ENCODE results near the gene TCTN2.

TCTN2 gene

DNA sequence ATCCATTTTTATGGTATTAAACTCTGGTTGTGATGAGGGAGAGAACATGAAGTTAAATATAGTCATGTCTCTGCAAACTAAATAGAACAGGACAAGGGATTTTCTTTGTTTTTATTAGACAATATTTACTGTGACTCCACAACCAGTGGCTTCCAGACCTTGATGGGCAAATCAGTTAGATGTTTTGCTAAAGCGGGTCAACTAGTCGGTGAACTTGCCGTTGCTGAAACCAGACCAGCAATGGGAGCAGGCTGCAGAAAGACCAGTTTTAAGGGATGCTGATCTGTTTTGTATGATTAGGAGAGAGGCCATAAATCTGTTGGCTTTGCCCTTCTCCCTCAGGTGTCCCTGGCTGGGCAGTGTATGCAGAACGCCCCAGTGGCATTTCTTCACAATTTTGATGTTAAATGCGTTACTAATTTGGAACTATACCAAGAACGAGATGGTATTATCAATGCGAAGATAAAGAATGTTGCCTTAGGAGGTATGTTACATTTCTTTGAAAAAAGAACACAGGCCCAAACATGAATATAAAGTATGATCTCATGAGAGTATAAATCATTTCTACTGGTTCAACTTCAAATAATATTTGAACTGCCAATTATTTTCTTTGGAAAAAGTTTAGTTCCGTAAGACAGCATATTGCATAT is 19.4 kb downstream of the TCTN2 start:
- H3K36me3 ChIP-seq (ENCODE audit: control insufficient read depth, low read length): no peaks in the 10 kb centered on the region
- no peak overlapping the region for H3K4me2 ChIP-seq (ENCODE audit: low read length)
- no peaks in the 10 kb centered on the region for H4K20me1 ChIP-seq (ENCODE audit: control insufficient read depth, insufficient read depth, low read depth, low read length)
- H3F3A ChIP-seq (ENCODE audit: control insufficient read depth, insufficient read depth): no peaks in the 10 kb centered on the region
- H3K79me2 ChIP-seq (ENCODE audit: control insufficient read depth, low read length): no peaks in the 10 kb centered on the region
- no peak overlapping the region for H3K4me3 ChIP-seq (ENCODE audit: low read length)
- TF ChIP-seq EZH2phosphoT487 (IDR thresholded peaks at IDR 0.05; ENCODE audit: borderline replicate concordance, low read length): no peak
- TF ChIP-seq, protein P1, sequence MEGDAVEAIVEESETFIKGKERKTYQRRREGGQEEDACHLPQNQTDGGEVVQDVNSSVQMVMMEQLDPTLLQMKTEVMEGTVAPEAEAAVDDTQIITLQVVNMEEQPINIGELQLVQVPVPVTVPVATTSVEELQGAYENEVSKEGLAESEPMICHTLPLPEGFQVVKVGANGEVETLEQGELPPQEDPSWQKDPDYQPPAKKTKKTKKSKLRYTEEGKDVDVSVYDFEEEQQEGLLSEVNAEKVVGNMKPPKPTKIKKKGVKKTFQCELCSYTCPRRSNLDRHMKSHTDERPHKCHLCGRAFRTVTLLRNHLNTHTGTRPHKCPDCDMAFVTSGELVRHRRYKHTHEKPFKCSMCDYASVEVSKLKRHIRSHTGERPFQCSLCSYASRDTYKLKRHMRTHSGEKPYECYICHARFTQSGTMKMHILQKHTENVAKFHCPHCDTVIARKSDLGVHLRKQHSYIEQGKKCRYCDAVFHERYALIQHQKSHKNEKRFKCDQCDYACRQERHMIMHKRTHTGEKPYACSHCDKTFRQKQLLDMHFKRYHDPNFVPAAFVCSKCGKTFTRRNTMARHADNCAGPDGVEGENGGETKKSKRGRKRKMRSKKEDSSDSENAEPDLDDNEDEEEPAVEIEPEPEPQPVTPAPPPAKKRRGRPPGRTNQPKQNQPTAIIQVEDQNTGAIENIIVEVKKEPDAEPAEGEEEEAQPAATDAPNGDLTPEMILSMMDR (IDR thresholded peaks at IDR 0.05; ENCODE audit: low read depth, low read length, poor library complexity, severe bottlenecking): no peak
- H3K27ac ChIP-seq (ENCODE audit: low read depth, low read length): no peak overlapping the region
- no peaks in the 10 kb centered on the region for H3K4me1 ChIP-seq (ENCODE audit: control insufficient read depth, low read length)
- no peaks in the 10 kb centered on the region for H3K9me3 ChIP-seq (ENCODE audit: control insufficient read depth, insufficient read depth, low read length)
- H3K27me3 ChIP-seq (ENCODE audit: control insufficient read depth, low read length): no peaks in the 10 kb centered on the region
- H3K9me2 ChIP-seq (replicated peaks; ENCODE audit: control insufficient read depth, low read length): no peaks in the 10 kb centered on the region

DNA sequence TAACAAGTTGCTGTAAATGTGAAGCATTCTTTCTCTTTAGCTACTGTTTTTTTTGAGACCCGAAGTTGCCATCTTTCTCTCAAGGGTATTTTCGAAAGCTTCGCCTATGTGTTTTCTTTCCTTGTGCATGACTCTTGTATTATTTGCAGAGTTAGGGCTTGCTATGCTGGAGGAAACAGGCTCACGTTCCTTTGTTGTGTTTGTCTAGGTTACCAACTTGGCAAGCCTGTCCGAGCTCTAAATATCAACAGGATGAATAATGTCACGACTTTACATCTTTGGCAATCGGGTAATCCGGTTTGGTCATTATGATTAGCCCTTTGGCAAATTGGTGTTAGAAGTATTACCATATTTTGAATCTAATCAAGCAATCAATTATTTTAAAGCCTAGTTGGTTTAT is 25.3 kb downstream of the TCTN2 start:
- TF ChIP-seq EZH2phosphoT487 (IDR thresholded peaks at IDR 0.05; ENCODE audit: borderline replicate concordance, low read length): no peak
- TF ChIP-seq, protein P1 (IDR thresholded peaks at IDR 0.05; ENCODE audit: low read depth, low read length, poor library complexity, severe bottlenecking): no peak

DNA sequence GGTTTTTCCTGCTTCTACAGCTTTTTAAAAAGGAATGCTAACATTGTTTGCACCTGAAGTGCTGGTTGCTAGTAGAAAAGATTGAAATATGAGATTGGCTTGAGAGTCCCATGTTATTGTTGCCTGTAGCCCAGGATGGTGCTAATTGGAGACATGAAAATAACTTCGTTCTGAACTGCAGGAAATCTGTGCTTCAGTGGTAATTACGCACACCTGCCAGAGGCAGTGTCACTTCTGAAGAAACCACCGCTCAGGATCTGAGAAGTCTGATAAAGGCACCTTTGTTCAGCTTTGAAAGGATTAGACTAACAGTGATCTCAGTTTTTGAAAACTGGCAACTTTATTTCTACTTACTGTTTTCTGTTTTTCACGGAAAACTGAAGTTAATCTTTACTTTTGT is 25.7 kb downstream of the TCTN2 start:
- Histone ChIP-seq H4K20me1 (ENCODE audit: control insufficient read depth, insufficient read depth, low read depth, low read length) (no peaks in the 10 kb centered on the region), H3K4me1 (ENCODE audit: control insufficient read depth, low read length) (no peaks in the 10 kb centered on the region), H3K27ac (ENCODE audit: low read depth, low read length) (no peak overlapping the region), H3F3A (ENCODE audit: control insufficient read depth, insufficient read depth) (no peaks in the 10 kb centered on the region), H3K9me3 (ENCODE audit: control insufficient read depth, insufficient read depth, low read length) (no peaks in the 10 kb centered on the region), H3K9me2 (replicated peaks; ENCODE audit: control insufficient read depth, low read length) (no peaks in the 10 kb centered on the region), H3K27me3 (ENCODE audit: control insufficient read depth, low read length) (no peaks in the 10 kb centered on the region), H3K4me3 (ENCODE audit: low read length) (no peak overlapping the region), H3K4me2 (ENCODE audit: low read length) (no peak overlapping the region), H3K36me3 (ENCODE audit: control insufficient read depth, low read length) (no peaks in the 10 kb centered on the region), H3K79me2 (ENCODE audit: control insufficient read depth, low read length) (no peaks in the 10 kb centered on the region)
- TF ChIP-seq, protein P1 (IDR thresholded peaks at IDR 0.05; ENCODE audit: low read depth, low read length, poor library complexity, severe bottlenecking): no peak
- TF ChIP-seq EZH2phosphoT487 (IDR thresholded peaks at IDR 0.05; ENCODE audit: borderline replicate concordance, low read length): no peak

More for the DNA sequence above, 25.3 kb downstream of the TCTN2 start:
- Histone ChIP-seq H3K4me3 (ENCODE audit: low read length) (no peak overlapping the region), H3K27ac (ENCODE audit: low read depth, low read length) (no peak overlapping the region), H3K4me1 (ENCODE audit: control insufficient read depth, low read length) (no peaks in the 10 kb centered on the region), H4K20me1 (ENCODE audit: control insufficient read depth, insufficient read depth, low read depth, low read length) (no peaks in the 10 kb centered on the region), H3K79me2 (ENCODE audit: control insufficient read depth, low read length) (no peaks in the 10 kb centered on the region), H3K9me3 (ENCODE audit: control insufficient read depth, insufficient read depth, low read length) (no peaks in the 10 kb centered on the region), H3K4me2 (ENCODE audit: low read length) (no peak overlapping the region), H3K9me2 (replicated peaks; ENCODE audit: control insufficient read depth, low read length) (no peaks in the 10 kb centered on the region), H3K27me3 (ENCODE audit: control insufficient read depth, low read length) (no peaks in the 10 kb centered on the region), H3F3A (ENCODE audit: control insufficient read depth, insufficient read depth) (no peaks in the 10 kb centered on the region), H3K36me3 (ENCODE audit: control insufficient read depth, low read length) (no peaks in the 10 kb centered on the region)
